HL-60 (cell line): ENCODE measurements around the gene CRYZ.

ENCODE experiments used
- POLR2AphosphoS5 ChIP-seq: IDR thresholded peaks from 2 replicates; pipeline ENCODE4 v1.6.1; 2012; ENCODE audit warnings: low read depth
- REST ChIP-seq: IDR thresholded peaks from 2 replicates; pipeline ENCODE4 v1.6.1; 2012; ENCODE audit warnings: low read depth; ENCODE audit not compliant: insufficient replicate concordance
- SPI1 ChIP-seq: IDR thresholded peaks from 2 replicates; pipeline ENCODE4 v1.6.1; 2012; ENCODE audit warnings: low read depth, mild to moderate bottlenecking, borderline replicate concordance
- TF ChIP-seq, protein P1 (sequence below): IDR thresholded peaks from one replicate; pipeline ENCODE4 v1.5.1; 2011; ENCODE audit warnings: low read length, control low read depth, inconsistent platforms; ENCODE audit not compliant: insufficient read depth

GRCh38 chr1:74699331-74699730, 33.5 kb downstream of the CRYZ start:
- TF ChIP-seq, protein P1, sequence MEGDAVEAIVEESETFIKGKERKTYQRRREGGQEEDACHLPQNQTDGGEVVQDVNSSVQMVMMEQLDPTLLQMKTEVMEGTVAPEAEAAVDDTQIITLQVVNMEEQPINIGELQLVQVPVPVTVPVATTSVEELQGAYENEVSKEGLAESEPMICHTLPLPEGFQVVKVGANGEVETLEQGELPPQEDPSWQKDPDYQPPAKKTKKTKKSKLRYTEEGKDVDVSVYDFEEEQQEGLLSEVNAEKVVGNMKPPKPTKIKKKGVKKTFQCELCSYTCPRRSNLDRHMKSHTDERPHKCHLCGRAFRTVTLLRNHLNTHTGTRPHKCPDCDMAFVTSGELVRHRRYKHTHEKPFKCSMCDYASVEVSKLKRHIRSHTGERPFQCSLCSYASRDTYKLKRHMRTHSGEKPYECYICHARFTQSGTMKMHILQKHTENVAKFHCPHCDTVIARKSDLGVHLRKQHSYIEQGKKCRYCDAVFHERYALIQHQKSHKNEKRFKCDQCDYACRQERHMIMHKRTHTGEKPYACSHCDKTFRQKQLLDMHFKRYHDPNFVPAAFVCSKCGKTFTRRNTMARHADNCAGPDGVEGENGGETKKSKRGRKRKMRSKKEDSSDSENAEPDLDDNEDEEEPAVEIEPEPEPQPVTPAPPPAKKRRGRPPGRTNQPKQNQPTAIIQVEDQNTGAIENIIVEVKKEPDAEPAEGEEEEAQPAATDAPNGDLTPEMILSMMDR = no peak
- TF ChIP-seq SPI1 = no peak
- TF ChIP-seq POLR2AphosphoS5 = no peak
- no peak for TF ChIP-seq REST
